Epithelial cell of prostate (primary cell): ENCODE measurements around the gene TBC1D17.

ENCODE experiments used
- DNase-seq: peaks from one replicate; pipeline ENCODE4 v3.0.0-alpha.2; 2011; ENCODE audit warnings: low read depth, low spot score
- H3K27ac ChIP-seq: fragments of 450-650 bp; 2 replicates; pipeline ENCODE4 v1.5.1; 2017; ENCODE audit warnings: mild to moderate bottlenecking

TBC1D17 gene

GRCh38 chr19:49877020-49877878, at the start of gene TBC1D17, which contains the start of gene AKT1S1:
TSS of gene TBC1D17 (plus strand) at chr19:49877702. CDS start at chr19:49877724, 22 bp downstream.
TSS of gene AKT1S1 (minus strand) at chr19:49877355. CDS start at chr19:49873295, 4,060 bp downstream.
- peak within 1 kb of the TSS; percentile 94 for H3K27ac ChIP-seq
- peak; percentile 100 for DNase-seq

- DNase-seq: no peak
- no peak overlapping the region for H3K27ac ChIP-seq
Observed at GRCh38 chr19:49829200-49829599, 48.3 kb upstream of the TBC1D17 start.

GRCh38 chr19:49829721-49830120, 47.8 kb upstream of the TBC1D17 start:
- no peak overlapping the region for H3K27ac ChIP-seq
- no peak for DNase-seq

GRCh38 chr19:49830766-49831165, 46.7 kb upstream of the TBC1D17 start:
- no peak for DNase-seq

GRCh38 chr19:49831592-49831991, 45.9 kb upstream of the TBC1D17 start:
- no peak for DNase-seq
- no peak overlapping the region for H3K27ac ChIP-seq

More at GRCh38 chr19:49830766-49831165, 46.7 kb upstream of the TBC1D17 start:
- no peak overlapping the region for H3K27ac ChIP-seq

GRCh38 chr19:49832556-49832955, 44.9 kb upstream of the TBC1D17 start:
- DNase-seq: no peak

GRCh38 chr19:49833599-49833998, 43.9 kb upstream of the TBC1D17 start:
- no peak for DNase-seq
- H3K27ac ChIP-seq: no peak overlapping the region

More at GRCh38 chr19:49832556-49832955, 44.9 kb upstream of the TBC1D17 start:
- H3K27ac ChIP-seq: no peak overlapping the region

- DNase-seq: no peak
- no peak overlapping the region for H3K27ac ChIP-seq
Observed at GRCh38 chr19:49835562-49835961, 41.9 kb upstream of the TBC1D17 start.

- DNase-seq: no peak
- no peak overlapping the region for H3K27ac ChIP-seq
Observed at GRCh38 chr19:49836176-49837008, 41.1 kb upstream of the TBC1D17 start.

GRCh38 chr19:49837009-49837310, 40.5 kb upstream of the TBC1D17 start:
- no peak for DNase-seq

GRCh38 chr19:49837425-49837824, 40.1 kb upstream of the TBC1D17 start:
- DNase-seq: no peak
- H3K27ac ChIP-seq: no peak overlapping the region

More at GRCh38 chr19:49837009-49837310, 40.5 kb upstream of the TBC1D17 start:
- H3K27ac ChIP-seq: no peak overlapping the region

GRCh38 chr19:49838885-49839588, 38.5 kb upstream of the TBC1D17 start:
- H3K27ac ChIP-seq: no peak overlapping the region
- no peak for DNase-seq

- no peak for DNase-seq
Observed at GRCh38 chr19:49839713-49840112, 37.8 kb upstream of the TBC1D17 start.

GRCh38 chr19:49840321-49840720, 37.2 kb upstream of the TBC1D17 start:
- DNase-seq: no peak

More at GRCh38 chr19:49839713-49840112, 37.8 kb upstream of the TBC1D17 start:
- H3K27ac ChIP-seq: no peak overlapping the region

GRCh38 chr19:49840736-49841249, 36.7 kb upstream of the TBC1D17 start:
- no peak overlapping the region for H3K27ac ChIP-seq
- no peak for DNase-seq

More at GRCh38 chr19:49840321-49840720, 37.2 kb upstream of the TBC1D17 start:
- no peak overlapping the region for H3K27ac ChIP-seq

- no peak for DNase-seq
- no peak overlapping the region for H3K27ac ChIP-seq
Observed at GRCh38 chr19:49843265-49843664, 34.2 kb upstream of the TBC1D17 start.

GRCh38 chr19:49844138-49845095, 33.1 kb upstream of the TBC1D17 start:
- no peak overlapping the region for H3K27ac ChIP-seq
- no peak for DNase-seq

- no peak for DNase-seq
- no peak overlapping the region for H3K27ac ChIP-seq
Observed at GRCh38 chr19:49845414-49845813, 32.1 kb upstream of the TBC1D17 start.

GRCh38 chr19:49846408-49846807, 31.1 kb upstream of the TBC1D17 start:
- H3K27ac ChIP-seq: no peak overlapping the region
- no peak for DNase-seq
